ENCODE measurements around the gene POGZ. TPM values are rescaled to one million over a fixed set of nuclear protein-coding genes. Genes with fewer than 3 reads are reported as not detected.

POGZ gene, protein sequence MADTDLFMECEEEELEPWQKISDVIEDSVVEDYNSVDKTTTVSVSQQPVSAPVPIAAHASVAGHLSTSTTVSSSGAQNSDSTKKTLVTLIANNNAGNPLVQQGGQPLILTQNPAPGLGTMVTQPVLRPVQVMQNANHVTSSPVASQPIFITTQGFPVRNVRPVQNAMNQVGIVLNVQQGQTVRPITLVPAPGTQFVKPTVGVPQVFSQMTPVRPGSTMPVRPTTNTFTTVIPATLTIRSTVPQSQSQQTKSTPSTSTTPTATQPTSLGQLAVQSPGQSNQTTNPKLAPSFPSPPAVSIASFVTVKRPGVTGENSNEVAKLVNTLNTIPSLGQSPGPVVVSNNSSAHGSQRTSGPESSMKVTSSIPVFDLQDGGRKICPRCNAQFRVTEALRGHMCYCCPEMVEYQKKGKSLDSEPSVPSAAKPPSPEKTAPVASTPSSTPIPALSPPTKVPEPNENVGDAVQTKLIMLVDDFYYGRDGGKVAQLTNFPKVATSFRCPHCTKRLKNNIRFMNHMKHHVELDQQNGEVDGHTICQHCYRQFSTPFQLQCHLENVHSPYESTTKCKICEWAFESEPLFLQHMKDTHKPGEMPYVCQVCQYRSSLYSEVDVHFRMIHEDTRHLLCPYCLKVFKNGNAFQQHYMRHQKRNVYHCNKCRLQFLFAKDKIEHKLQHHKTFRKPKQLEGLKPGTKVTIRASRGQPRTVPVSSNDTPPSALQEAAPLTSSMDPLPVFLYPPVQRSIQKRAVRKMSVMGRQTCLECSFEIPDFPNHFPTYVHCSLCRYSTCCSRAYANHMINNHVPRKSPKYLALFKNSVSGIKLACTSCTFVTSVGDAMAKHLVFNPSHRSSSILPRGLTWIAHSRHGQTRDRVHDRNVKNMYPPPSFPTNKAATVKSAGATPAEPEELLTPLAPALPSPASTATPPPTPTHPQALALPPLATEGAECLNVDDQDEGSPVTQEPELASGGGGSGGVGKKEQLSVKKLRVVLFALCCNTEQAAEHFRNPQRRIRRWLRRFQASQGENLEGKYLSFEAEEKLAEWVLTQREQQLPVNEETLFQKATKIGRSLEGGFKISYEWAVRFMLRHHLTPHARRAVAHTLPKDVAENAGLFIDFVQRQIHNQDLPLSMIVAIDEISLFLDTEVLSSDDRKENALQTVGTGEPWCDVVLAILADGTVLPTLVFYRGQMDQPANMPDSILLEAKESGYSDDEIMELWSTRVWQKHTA (N-terminal part only)
- total RNA-seq (2014; rRNA removed; shearing (Covaris generic)), result 14.5 and 34.0 TPM in 2 replicates

DNA sequence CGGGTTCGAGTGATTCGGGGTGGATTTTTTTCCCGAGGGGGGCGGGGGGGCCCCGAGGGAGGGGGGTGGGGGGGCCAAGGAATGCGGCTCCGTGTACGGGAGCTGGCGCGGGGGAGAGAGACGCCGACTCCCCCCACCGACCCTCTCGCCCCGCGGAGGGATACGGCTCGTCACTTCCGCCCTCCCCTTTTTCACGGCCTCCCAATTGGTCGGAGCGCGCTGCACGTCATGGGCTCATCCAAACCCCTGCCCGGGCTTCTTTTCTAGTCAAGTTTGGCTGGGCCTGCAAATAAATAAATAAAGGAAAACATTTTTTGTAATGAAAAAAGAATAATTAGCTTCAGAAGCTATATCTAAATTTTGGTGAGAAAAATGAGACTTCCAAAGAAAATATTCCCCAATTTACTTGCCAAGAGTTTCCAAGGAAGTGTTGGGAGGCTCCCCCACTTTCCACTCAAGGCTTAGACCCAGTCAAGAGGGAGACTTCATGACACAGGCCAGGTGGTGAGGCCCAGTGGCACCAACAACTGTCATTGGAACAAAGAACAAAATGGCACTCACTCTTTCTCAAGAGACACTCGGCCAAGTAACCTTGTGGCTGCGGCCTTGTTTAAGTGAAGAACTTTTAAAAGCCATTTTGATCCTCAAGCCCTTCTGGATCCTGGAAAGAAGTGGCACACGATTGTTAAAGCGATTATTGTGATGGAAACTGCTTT, at the start of gene POGZ:
TSS of gene POGZ (minus strand) at position 164 of the 716 bp plus-strand sequence. CDS start 17,290 bp downstream, outside the sequence.
- peaks cover 23% of the 10 kb centered on the region for H3K4me1 ChIP-seq (replicated peaks)
- H3K27me3 ChIP-seq (replicated peaks), result no peaks in the 10 kb centered on the region
- H3K9me3 ChIP-seq (replicated peaks), result no peaks in the 10 kb centered on the region
- peak within 1 kb of the TSS; percentile 88 for H3K27ac ChIP-seq
- H3K4me3 ChIP-seq, result peak within 1 kb of the TSS; percentile 53
- no peaks in the 10 kb centered on the region; the same call in 1 of the 2 replicates for H3K36me3 ChIP-seq
- DNase-seq (ENCODE audit: low read depth in 1 of 2, low spot score in 2 of 2), result peak; percentile 92 to 98

DNA sequence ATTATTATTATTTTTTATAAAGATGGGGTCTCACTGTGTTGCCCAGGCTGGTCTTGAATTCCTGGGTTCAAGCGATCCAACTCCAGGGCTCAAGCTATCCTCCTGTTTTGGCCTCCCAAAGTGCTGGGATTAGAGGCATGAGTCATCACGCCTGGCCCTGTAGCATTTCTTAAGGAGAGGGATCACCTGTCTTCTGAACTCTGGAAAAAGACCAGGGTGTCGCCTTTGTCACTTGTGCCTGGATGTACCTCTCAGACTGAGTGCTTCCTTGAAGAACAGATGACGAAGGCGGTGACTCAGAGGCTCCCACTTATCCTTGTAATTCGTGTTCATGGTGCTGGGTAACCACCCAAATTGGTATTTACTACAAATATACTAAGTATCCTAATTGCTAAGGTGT, 49.5 kb upstream of the POGZ start:
- no peak overlapping the region for H3K27ac ChIP-seq
- peaks cover 2% of the 10 kb centered on the region; the same call in 1 of the 2 replicates for H3K27me3 ChIP-seq (replicated peaks)
- peaks cover 4% of the 10 kb centered on the region; the same call in 1 of the 2 replicates for H3K9me3 ChIP-seq (replicated peaks)
- no peak for DNase-seq (ENCODE audit: low read depth in 1 of 2, low spot score in 2 of 2)
- H3K36me3 ChIP-seq, result no peaks in the 10 kb centered on the region
- H3K4me1 ChIP-seq (replicated peaks), result peaks cover 39% of the 10 kb centered on the region
- H3K4me3 ChIP-seq, result no peak overlapping the region

DNA sequence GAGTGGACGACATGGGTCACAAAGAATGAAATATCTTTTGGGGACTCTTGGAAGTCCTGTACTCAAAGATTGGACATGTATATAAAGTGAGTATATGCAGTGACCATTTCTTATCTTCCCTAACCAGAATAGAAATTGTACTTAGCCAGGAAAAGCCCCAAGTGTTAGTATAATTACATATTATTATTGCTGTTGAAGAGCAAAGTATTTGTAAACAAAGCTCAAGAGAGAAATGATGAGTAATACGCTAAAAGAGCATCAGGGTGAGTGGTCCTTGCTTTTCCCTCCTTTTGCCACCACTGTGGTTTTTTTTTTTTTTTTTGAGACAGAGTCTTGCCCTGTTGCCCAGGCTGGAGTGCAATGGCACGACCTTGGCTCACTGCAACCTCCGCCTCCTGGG, 45.5 kb upstream of the POGZ start:
- no peak for DNase-seq (ENCODE audit: low read depth in 1 of 2, low spot score in 2 of 2)
- Histone ChIP-seq H3K27ac (no peak overlapping the region), H3K4me1 (replicated peaks) (peaks cover 15% of the 10 kb centered on the region), H3K4me3 (no peak overlapping the region), H3K27me3 (replicated peaks) (no peaks in the 10 kb centered on the region), H3K9me3 (replicated peaks) (no peaks in the 10 kb centered on the region), H3K36me3 (no peaks in the 10 kb centered on the region)

DNA sequence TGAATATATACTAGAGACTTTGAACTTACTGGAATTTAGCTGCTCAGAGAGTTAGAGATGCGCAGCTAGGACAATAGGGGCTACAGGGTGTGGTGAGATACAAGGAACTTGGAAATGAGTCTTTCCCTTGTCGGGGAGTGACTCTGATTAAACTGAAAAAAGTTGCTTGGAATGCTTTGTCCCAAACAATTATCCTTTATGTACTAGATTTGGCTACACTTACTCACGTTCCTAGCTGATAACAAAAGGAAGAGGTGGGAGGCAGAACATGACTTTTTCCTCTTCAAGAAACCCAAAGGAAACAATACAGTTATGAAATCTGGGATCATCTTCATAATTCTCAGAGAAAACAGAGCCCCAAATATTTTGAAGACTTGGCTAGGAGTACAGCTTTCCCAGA, 45.0 kb upstream of the POGZ start:
- peaks cover 15% of the 10 kb centered on the region for H3K4me1 ChIP-seq (replicated peaks)
- no peak overlapping the region for H3K4me3 ChIP-seq
- peak in 1 of 2 experiments; percentile 32 for DNase-seq (ENCODE audit: low read depth in 1 of 2, low spot score in 2 of 2)
- H3K36me3 ChIP-seq, result no peaks in the 10 kb centered on the region
- H3K27me3 ChIP-seq (replicated peaks), result no peaks in the 10 kb centered on the region
- no peaks in the 10 kb centered on the region for H3K9me3 ChIP-seq (replicated peaks)
- H3K27ac ChIP-seq, result no peak overlapping the region

DNA sequence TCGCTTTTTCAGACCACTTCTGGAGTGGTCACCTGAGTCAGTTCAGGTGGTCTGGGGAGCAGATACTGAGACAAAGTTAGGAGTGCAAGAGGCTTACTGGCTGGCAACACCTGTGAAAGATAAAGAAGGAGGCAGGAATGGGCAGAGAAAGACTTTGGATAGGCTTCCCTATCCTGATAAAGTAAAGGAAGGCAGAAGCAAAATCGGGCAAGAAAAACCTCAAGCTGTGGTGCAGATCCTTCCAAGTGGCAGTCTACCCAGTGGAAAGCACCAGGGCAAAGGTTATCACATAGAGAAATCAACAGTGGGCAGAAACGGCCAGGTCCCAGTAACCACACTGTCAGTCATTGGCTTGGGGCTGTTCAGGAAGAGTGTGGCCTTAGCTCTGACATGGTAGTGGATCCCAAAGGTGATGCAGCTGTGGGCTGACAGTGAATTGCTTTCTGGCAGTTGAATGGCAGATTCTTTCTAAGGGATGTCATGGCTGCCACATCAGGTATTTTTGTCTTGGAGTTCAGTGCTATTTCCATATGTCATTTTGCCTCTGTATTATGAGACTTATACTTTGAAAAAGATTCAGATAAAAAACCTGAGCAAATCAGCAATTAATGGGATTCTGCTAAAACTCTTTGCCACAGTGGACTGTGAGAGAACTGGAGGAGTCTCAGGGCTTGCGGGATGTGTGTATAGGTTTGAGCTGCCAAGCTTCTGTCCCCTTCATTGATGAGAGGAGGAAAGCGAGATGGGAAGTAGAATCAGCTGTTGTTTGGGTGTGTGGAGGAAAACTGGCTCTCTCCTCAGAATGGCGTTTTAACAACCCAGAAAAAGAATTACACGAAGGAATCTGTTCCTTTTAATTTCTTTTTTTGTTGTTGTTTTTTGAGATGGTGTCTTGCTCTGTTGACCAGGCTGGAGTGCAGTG, 43.8 kb upstream of the POGZ start:
- no peaks in the 10 kb centered on the region for H3K36me3 ChIP-seq
- H3K4me1 ChIP-seq (replicated peaks), result peaks cover 15% of the 10 kb centered on the region
- no peak overlapping the region for H3K4me3 ChIP-seq
- no peaks in the 10 kb centered on the region for H3K27me3 ChIP-seq (replicated peaks)
- no peak for DNase-seq (ENCODE audit: low read depth in 1 of 2, low spot score in 2 of 2)
- H3K9me3 ChIP-seq (replicated peaks), result no peaks in the 10 kb centered on the region
- no peak overlapping the region for H3K27ac ChIP-seq

DNA sequence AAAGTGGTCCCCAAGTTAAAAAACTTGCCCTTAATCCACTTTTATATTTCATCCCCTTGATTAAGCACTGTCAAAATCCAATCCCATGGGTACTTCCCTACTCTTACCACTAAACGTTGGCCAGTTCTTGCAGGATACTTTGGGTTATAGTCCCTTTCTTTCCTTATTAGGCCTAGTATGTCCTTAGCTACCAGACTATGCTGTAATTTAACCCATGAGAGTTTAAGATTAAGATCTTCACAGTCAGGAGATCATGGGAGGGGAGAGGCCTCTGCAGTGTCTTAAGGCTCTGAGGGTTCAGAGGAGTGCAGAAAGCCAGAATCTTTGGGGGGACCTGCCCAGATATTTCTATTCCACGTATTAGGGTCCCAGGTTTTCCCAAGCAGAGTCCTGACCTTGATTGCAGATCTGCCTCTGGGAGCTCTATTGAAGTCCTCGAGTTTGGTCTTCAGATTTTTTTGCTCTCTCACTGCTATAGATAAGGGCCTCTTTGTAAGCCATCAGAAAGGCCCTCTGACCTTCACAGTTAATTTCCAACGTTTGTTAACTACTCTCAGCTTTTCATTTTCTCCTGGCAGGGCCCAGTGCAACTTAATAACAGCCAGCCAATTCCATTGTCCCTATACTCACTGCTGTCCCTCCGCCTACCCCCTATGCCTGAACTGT, 42.9 kb upstream of the POGZ start:
- Histone ChIP-seq H3K4me1 (replicated peaks) (peaks cover 15% of the 10 kb centered on the region), H3K27me3 (replicated peaks) (no peaks in the 10 kb centered on the region), H3K9me3 (replicated peaks) (no peaks in the 10 kb centered on the region), H3K36me3 (no peaks in the 10 kb centered on the region), H3K4me3 (no peak overlapping the region), H3K27ac (no peak overlapping the region)
- DNase-seq (ENCODE audit: low read depth in 1 of 2, low spot score in 2 of 2), result no peak

DNA sequence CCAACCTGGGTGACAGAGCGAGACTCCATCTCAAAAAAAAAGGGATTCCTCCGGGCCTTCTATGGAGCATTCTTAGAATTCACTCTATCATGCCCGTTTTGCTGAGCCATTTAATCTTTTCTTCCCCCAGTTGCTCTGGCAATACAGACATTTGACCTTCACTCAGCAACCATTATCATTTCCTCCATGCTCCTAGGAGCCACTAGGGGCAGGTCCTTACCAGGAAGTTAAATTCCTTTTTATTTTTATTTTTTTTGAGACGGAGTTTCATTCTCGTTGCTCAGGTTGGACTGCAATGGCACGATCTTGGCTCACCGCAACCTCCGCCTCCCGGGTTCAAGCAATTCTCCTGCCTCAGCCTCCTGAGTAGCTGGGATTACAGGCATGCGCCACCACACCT, 42.2 kb upstream of the POGZ start:
- Histone ChIP-seq H3K4me3 (no peak overlapping the region), H3K27ac (no peak overlapping the region), H3K27me3 (replicated peaks) (no peaks in the 10 kb centered on the region), H3K4me1 (replicated peaks) (peaks cover 15% of the 10 kb centered on the region), H3K36me3 (no peaks in the 10 kb centered on the region), H3K9me3 (replicated peaks) (no peaks in the 10 kb centered on the region)
- DNase-seq (ENCODE audit: low read depth in 1 of 2, low spot score in 2 of 2), result no peak

DNA sequence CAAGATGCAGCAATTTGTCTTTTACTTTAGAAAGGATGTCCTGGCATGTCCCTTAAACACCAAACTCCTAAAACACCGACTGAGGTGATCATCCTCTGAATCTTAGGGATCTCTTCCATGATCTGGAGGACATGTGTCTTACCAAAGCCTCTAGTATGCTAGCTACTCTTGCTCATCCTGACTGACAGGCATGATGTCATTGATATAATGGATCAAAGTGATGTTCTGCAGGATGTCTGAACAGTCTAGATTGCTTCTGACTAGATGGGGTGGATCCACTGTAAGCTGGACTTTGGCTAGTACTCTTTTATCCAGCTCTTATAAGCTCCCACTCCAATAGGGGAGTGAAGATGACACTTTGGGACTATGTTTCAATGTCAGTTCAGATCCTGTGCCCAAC, 40.6 kb upstream of the POGZ start:
- Histone ChIP-seq H3K4me3 (no peak overlapping the region), H3K9me3 (replicated peaks) (no peaks in the 10 kb centered on the region), H3K27me3 (replicated peaks) (no peaks in the 10 kb centered on the region), H3K4me1 (replicated peaks) (peaks cover 22% of the 10 kb centered on the region), H3K36me3 (no peaks in the 10 kb centered on the region), H3K27ac (no peak overlapping the region)
- DNase-seq (ENCODE audit: low read depth in 1 of 2, low spot score in 2 of 2), result no peak

DNA sequence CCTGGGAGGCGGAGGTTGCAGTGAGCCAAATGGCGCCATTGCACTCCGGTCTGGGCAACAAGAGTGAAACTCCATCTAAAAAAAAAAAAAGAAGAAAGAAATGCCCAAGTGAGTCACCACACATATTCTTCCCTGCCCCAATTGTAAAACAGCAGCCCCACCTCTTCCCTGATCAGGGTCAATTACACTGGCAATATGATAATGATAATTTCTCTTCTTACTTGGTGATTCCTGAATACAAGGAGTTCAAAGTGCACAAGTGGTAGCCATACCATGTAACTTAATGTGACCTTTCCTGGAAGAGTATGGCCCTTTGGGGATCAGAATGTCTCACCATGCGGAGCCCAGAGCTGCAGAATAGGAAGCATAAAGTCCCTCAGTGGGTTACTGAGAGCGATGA, 40.1 kb upstream of the POGZ start:
- no peaks in the 10 kb centered on the region for H3K27me3 ChIP-seq (replicated peaks)
- H3K27ac ChIP-seq, result no peak overlapping the region
- H3K9me3 ChIP-seq (replicated peaks), result no peaks in the 10 kb centered on the region
- DNase-seq (ENCODE audit: low read depth in 1 of 2, low spot score in 2 of 2), result no peak
- H3K36me3 ChIP-seq, result no peaks in the 10 kb centered on the region
- H3K4me3 ChIP-seq, result no peak overlapping the region
- H3K4me1 ChIP-seq (replicated peaks), result peaks cover 22% of the 10 kb centered on the region

DNA sequence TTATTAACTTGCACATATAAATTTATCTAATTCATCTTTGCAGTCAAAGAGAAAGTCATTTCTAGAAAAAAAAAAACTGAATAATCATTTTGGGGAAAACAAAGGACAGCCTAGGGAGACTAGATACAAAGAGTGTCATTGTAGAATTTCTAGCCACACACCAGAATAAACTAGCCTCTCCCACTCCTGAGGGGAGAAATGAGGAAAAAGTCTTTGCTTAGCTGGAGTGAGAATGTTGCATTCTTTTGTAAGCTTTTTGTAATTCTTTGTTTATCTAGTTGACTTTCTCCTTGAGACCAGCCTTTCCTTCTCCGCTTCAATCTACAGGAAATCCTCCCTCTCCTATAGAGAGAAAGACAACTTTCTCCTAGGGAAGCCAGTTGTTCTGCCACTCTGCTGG, 36.0 kb upstream of the POGZ start:
- Histone ChIP-seq H3K36me3 (no peaks in the 10 kb centered on the region), H3K27me3 (replicated peaks) (no peaks in the 10 kb centered on the region), H3K9me3 (replicated peaks) (no peaks in the 10 kb centered on the region), H3K4me3 (no peak overlapping the region), H3K27ac (peak overlapping the region; percentile 4; the same call in 1 of the 2 replicates), H3K4me1 (replicated peaks) (peaks cover 18% of the 10 kb centered on the region)
- DNase-seq (ENCODE audit: low read depth in 1 of 2, low spot score in 2 of 2), result peak in 1 of 2 experiments; percentile 44

DNA sequence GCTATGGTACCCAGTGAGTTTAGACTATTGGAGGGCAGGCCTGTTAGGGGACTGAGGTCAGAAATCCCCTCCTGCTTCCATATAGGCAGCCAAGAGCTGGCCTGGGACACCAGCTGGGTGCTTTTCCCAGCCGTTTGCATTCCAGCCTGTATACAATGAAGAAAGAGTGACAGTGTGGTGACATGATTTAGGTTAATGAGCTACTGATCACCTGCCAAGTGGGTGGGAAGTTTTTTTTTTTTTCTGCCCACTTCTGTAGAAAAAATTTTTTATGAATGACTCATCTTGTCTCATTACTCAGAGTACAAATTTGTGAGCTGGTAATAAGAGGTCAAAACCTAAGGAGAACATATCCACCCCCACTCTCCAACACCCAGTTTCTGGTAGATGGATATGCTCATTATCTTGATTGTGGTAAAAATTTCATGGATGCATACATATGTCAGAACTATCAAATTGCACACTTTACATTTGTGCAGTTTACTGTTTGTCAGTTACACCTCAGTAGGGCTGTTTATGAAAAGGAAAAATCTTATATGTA, 35.5 kb upstream of the POGZ start:
- DNase-seq (ENCODE audit: low read depth in 1 of 2, low spot score in 2 of 2), result peak in 1 of 2 experiments; percentile 80

More for the DNA sequence above, 35.5 kb upstream of the POGZ start:
- Histone ChIP-seq H3K9me3 (replicated peaks) (no peaks in the 10 kb centered on the region), H3K36me3 (no peaks in the 10 kb centered on the region), H3K4me1 (replicated peaks) (peaks cover 18% of the 10 kb centered on the region), H3K27me3 (replicated peaks) (no peaks in the 10 kb centered on the region), H3K27ac (peak overlapping the region; percentile 25; the same call in 1 of the 2 replicates), H3K4me3 (no peak overlapping the region)
